GM18499 (cell line): ENCODE results near the gene ATP5ME.
"Not testable (repeated sequence)": the region's sequence is repeated elsewhere in the genome, so short reads cannot be mapped to it uniquely, and the experiment has no call there.

Experiments used
- ATAC-seq: cut with Tn5 transposase; IDR thresholded peaks from one replicate; pipeline ENCODE4 v1.9.1; 2021; ENCODE audit warnings: moderate number of reproducible peaks; ENCODE audit not compliant: insufficient read depth, unreplicated experiment

ATP5ME gene

GRCh38 chr4:673349-674091, 556 bp downstream of the ATP5ME start:
- no peak for ATAC-seq

- no peak for ATAC-seq
Observed at GRCh38 chr4:671769-672168, 2.3 kb downstream of the ATP5ME start.

- not testable (repeated sequence) for ATAC-seq
Observed at GRCh38 chr4:669806-670559, 4.1 kb downstream of the ATP5ME start.

- not testable (repeated sequence) for ATAC-seq
Observed at GRCh38 chr4:668219-668618, 5.9 kb downstream of the ATP5ME start.

GRCh38 chr4:667545-667925, 6.5 kb downstream of the ATP5ME start:
- ATAC-seq = no peak

- ATAC-seq = no peak
Observed at GRCh38 chr4:666822-667544, 7.1 kb downstream of the ATP5ME start.

- no peak for ATAC-seq
Observed at GRCh38 chr4:666436-666810, 7.7 kb downstream of the ATP5ME start.

GRCh38 chr4:665751-666435, 8.2 kb downstream of the ATP5ME start:
- ATAC-seq = no peak

- no peak for ATAC-seq
Observed at GRCh38 chr4:665381-665750, 8.7 kb downstream of the ATP5ME start.

- no peak for ATAC-seq
Observed at GRCh38 chr4:664713-665231, 9.3 kb downstream of the ATP5ME start.

- no peak for ATAC-seq
Observed at GRCh38 chr4:663438-664428, 10.3 kb downstream of the ATP5ME start.

- no peak for ATAC-seq
Observed at GRCh38 chr4:663046-663437, 11.0 kb downstream of the ATP5ME start.

GRCh38 chr4:661881-662761, 12.0 kb downstream of the ATP5ME start:
- ATAC-seq = no peak

GRCh38 chr4:661231-661630, 12.8 kb downstream of the ATP5ME start:
- no peak for ATAC-seq

- ATAC-seq = no peak
Observed at GRCh38 chr4:660401-660800, 13.7 kb downstream of the ATP5ME start.

GRCh38 chr4:659851-660250, 14.2 kb downstream of the ATP5ME start:
- no peak for ATAC-seq

- no peak for ATAC-seq
Observed at GRCh38 chr4:658681-659667, 15.1 kb downstream of the ATP5ME start.
